CD8-positive, alpha-beta memory T cell (primary cell): ENCODE results near the gene ERN2. TPM values are rescaled to one million over a fixed set of nuclear protein-coding genes. Genes with fewer than 3 reads are reported as not detected.
"Not testable (repeated sequence)": the region's sequence is repeated elsewhere in the genome, so short reads cannot be mapped to it uniquely, and the experiment has no call there.

Source experiments
- CTCF ChIA-PET: fragments of 350-600 bp; sonication (Branson Sonifier 250); formaldehyde crosslinking; loops from one replicate; lab custom pipeline; 2021; ENCODE audit warnings: antibody characterized with exemption; lab: Charles Lee
- POLR2A ChIA-PET: fragments of 350-600 bp; sonication (Branson Sonifier 250); formaldehyde crosslinking; loops from one replicate; lab custom pipeline; 2021; ENCODE audit warnings: antibody characterized with exemption; lab: Charles Lee
- DNase-seq, 5 donors: peaks; one replicate each; pipeline versions ENCODE4 v3.0.0 to v3.0.0-alpha.2; 2020 to 2022; ENCODE audit warnings: mixed read lengths in 1 of 5
- H3K27ac ChIP-seq: one replicate; pipeline ENCODE4 v1.7.0; 2013; ENCODE audit warnings: low read depth, mild to moderate bottlenecking, low read length, moderate library complexity
- H3K27me3 ChIP-seq: 2 replicates; pipeline ENCODE4 v1.7.0; 2013; ENCODE audit warnings: low read length, mild to moderate bottlenecking; ENCODE audit not compliant: insufficient read depth, poor library complexity, severe bottlenecking
- H3K36me3 ChIP-seq: 2 replicates; pipeline ENCODE4 v1.7.0; 2013; ENCODE audit warnings: mild to moderate bottlenecking, low read length, moderate library complexity; ENCODE audit not compliant: insufficient read depth
- H3K4me1 ChIP-seq: 2 replicates; pipeline ENCODE4 v1.7.0; 2013; ENCODE audit warnings: mild to moderate bottlenecking, low read length, moderate library complexity; ENCODE audit not compliant: insufficient read depth
- H3K4me3 ChIP-seq: 2 replicates; pipeline ENCODE4 v1.7.0; 2013; ENCODE audit warnings: mild to moderate bottlenecking, low read length
- H3K9me3 ChIP-seq: 2 replicates; pipeline ENCODE4 v1.7.0; 2013; ENCODE audit warnings: mild to moderate bottlenecking, low read length
- H3K27ac Mint-ChIP-seq, 8 donors: one replicate each; pipeline ENCODE4 v1.8.0; 2020 to 2021; ENCODE audit warnings: mixed read lengths in 8 of 8, mild to moderate bottlenecking in 6 of 8, inconsistent platforms in 3 of 8, moderate library complexity in 3 of 8
- H3K27me3 Mint-ChIP-seq, 2 donors: one replicate each; pipeline ENCODE4 v1.8.0; 2020 to 2021; ENCODE audit warnings: mixed read lengths in 2 of 2, mild to moderate bottlenecking in 1 of 2, moderate library complexity in 1 of 2
- H3K36me3 Mint-ChIP-seq, 3 donors: one replicate each; pipeline ENCODE4 v1.8.0; 2020 to 2021; ENCODE audit warnings: mixed read lengths in 3 of 3, inconsistent platforms in 1 of 3, mild to moderate bottlenecking in 1 of 3
- H3K4me1 Mint-ChIP-seq, 3 donors: one replicate each; pipeline ENCODE4 v1.8.0; 2020 to 2021; ENCODE audit warnings: mixed read lengths in 3 of 3, inconsistent platforms in 1 of 3, mild to moderate bottlenecking in 1 of 3
- H3K4me3 Mint-ChIP-seq, 7 donors: one replicate each; pipeline ENCODE4 v1.8.0; 2020 to 2021; ENCODE audit warnings: mixed read lengths in 7 of 7, mild to moderate bottlenecking in 6 of 7, moderate library complexity in 4 of 7, inconsistent platforms in 2 of 7
- H3K9me3 Mint-ChIP-seq, 5 donors: one replicate each; pipeline ENCODE4 v1.8.0; 2020 to 2022; ENCODE audit warnings: mixed read lengths in 5 of 5, mild to moderate bottlenecking in 3 of 5, moderate library complexity in 2 of 5, inconsistent platforms in 1 of 5
- polyA plus RNA-seq: library from polyadenylated mRNA; unstranded; fragments of 300-500 nt; fragmentation: Illumina TruSeq; gene quantifications from one replicate; pipeline ENCODE4 v1.2.3, GENCODE V29; 2021
- total RNA-seq, 2 experiments: library from RNA; stranded (reverse); gene quantifications; one replicate each; pipeline ENCODE4 v1.2.3, GENCODE V29; 2021

The ERN2 gene
- total and polyA plus RNA-seq, 3 experiments from 2014 or later: not detected

DNA sequence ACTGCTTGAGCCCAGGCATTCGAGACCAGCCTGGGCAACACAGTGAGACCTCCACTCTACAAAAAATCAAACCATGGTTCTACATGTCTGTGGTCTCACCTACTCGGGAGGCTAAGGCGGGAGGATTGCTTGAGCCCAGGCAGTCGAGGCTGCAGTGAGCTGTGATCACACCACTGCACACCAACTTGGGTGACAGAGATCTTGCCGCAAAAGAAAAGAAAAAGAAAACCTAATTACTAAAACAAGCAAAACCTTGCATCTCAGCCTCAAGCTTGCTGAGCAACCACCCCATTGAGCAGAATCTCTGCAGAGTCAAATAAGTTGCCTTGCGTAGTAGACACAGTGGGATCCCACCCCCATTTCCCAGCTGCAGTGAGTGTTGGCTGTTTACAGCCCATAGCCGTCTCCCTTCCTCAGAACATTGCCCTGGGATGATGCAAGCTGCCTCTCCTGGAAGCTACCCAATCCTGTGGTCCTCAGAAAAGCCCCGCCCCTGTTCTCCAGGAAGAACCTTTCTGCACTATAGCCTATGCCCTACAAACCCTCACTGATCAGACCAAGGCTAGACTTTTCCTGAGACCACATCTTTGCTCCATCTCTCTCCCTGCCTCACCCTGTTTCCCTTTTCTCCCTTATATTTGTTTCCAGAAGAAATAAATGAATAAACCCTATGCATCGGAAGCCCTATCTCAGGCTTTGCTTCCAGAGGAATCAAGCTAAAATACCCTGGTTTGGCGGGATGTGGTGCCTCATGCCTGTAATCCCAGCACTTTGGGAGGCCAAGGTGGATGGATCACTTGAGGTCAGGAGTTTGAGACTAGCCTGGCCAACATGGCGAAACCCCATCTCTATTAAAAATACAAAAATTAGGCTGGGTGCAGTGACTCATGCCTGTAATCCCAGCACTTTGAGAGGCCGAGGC lies 16.7 kb upstream of the ERN2 start:
- Histone ChIP-seq H3K27ac (no peak overlapping the region), H3K9me3 (no peaks in the 10 kb centered on the region), H3K4me1 (no peaks in the 10 kb centered on the region), H3K4me3 (no peak overlapping the region), H3K27me3 (no peaks in the 10 kb centered on the region), H3K36me3 (no peaks in the 10 kb centered on the region)
- Mint-ChIP-seq H3K27ac (peak overlapping the region in 1 of 8 donors; percentile 8), H3K27me3 (peaks cover 15 to 27% of the 10 kb centered on the region in 2 donors), H3K36me3 (no peaks in the 10 kb centered on the region), H3K9me3 (no peaks in the 10 kb centered on the region), H3K4me3 (no peak overlapping the region), H3K4me1 (peaks cover 3 to 4% (median 3%) of the 10 kb centered on the region in 3 donors)
- ChIA-PET POLR2A (no interaction called here), CTCF (no interaction called here)
- no peak for DNase-seq

- Histone ChIP-seq H3K36me3 (no peaks in the 10 kb centered on the region), H3K9me3 (no peaks in the 10 kb centered on the region), H3K4me3 (no peak overlapping the region), H3K27ac (no peak overlapping the region), H3K4me1 (no peaks in the 10 kb centered on the region), H3K27me3 (no peaks in the 10 kb centered on the region)
- peaks cover 2 to 6% (median 3%) of the 10 kb centered on the region in 5 donors for H3K9me3 Mint-ChIP-seq
- CTCF ChIA-PET: interaction anchor here (1.0 to 1.3 kb wide), 2 partner anchors 17 to 777 kb away, joined by 3 read pairs; no protein-coding TSS in a partner anchor
- POLR2A ChIA-PET: no interaction called here
- peaks cover 3 to 4% (median 3%) of the 10 kb centered on the region in 3 donors for H3K4me1 Mint-ChIP-seq
- H3K36me3 Mint-ChIP-seq: peaks cover 0 to 6% (median 2%) of the 10 kb centered on the region in 3 donors
- no peak overlapping the region for H3K27ac Mint-ChIP-seq
- DNase-seq: no peak
- peaks cover 22 to 39% of the 10 kb centered on the region in 2 donors for H3K27me3 Mint-ChIP-seq
- H3K4me3 Mint-ChIP-seq: no peak overlapping the region
Observed at GRCh38 chr16:23728112-23728477, 15.1 kb upstream of the ERN2 start.

GRCh38 chr16:23726710-23727109 lies 13.7 kb upstream of the ERN2 start:
- no peak for DNase-seq
- ChIA-PET CTCF (no interaction called here), POLR2A (no interaction called here)
- Histone ChIP-seq H3K27ac (no peak overlapping the region), H3K9me3 (no peaks in the 10 kb centered on the region), H3K4me1 (no peaks in the 10 kb centered on the region), H3K36me3 (no peaks in the 10 kb centered on the region), H3K27me3 (no peaks in the 10 kb centered on the region), H3K4me3 (no peak overlapping the region)
- Mint-ChIP-seq H3K36me3 (peaks cover 0 to 6% (median 3%) of the 10 kb centered on the region in 3 donors), H3K4me3 (no peak overlapping the region), H3K27ac (no peak overlapping the region), H3K27me3 (peaks cover 25 to 39% of the 10 kb centered on the region in 2 donors), H3K9me3 (peaks cover 10 to 18% (median 13%) of the 10 kb centered on the region in 5 donors), H3K4me1 (peaks cover 3 to 4% (median 3%) of the 10 kb centered on the region in 3 donors)

DNA sequence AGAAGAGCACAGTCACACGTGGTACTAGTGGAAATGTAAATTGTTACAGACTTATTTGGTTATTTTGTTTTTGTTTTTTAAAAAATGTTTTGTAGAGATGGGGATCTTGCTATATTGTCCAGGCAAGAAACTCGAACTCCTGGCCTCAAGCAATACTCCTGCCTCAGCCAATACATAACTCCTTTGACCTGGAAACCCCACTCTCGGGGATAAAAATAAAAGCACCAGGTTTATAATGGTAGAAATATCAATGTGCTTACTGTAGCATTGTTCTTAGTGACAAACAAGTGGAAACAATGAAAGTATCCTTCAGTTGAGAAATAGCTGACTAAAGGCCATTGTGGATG lies 11.7 kb upstream of the ERN2 start:
- Histone ChIP-seq H3K9me3 (no peaks in the 10 kb centered on the region), H3K27ac (no peak overlapping the region), H3K27me3 (no peaks in the 10 kb centered on the region), H3K36me3 (no peaks in the 10 kb centered on the region), H3K4me3 (no peak overlapping the region), H3K4me1 (no peaks in the 10 kb centered on the region)
- POLR2A ChIA-PET: no interaction called here
- H3K4me3 Mint-ChIP-seq: no peak overlapping the region
- H3K27me3 Mint-ChIP-seq: peaks cover 24 to 41% of the 10 kb centered on the region in 2 donors
- CTCF ChIA-PET: no interaction called here
- peaks cover 3 to 4% (median 3%) of the 10 kb centered on the region in 3 donors for H3K4me1 Mint-ChIP-seq
- H3K36me3 Mint-ChIP-seq: peaks cover 0 to 9% (median 3%) of the 10 kb centered on the region in 3 donors
- peaks cover 11 to 24% (median 17%) of the 10 kb centered on the region in 5 donors for H3K9me3 Mint-ChIP-seq
- H3K27ac Mint-ChIP-seq: no peak overlapping the region
- no peak for DNase-seq

- H3K4me3 ChIP-seq: no peak overlapping the region
- peaks cover 0 to 9% (median 3%) of the 10 kb centered on the region in 3 donors for H3K36me3 Mint-ChIP-seq
- no peak for DNase-seq
- H3K4me3 Mint-ChIP-seq: no peak overlapping the region
- peaks cover 11 to 24% (median 17%) of the 10 kb centered on the region in 5 donors for H3K9me3 Mint-ChIP-seq
- no peak overlapping the region for H3K27ac Mint-ChIP-seq
- peaks cover 3 to 4% (median 3%) of the 10 kb centered on the region in 3 donors for H3K4me1 Mint-ChIP-seq
- H3K27me3 Mint-ChIP-seq: peaks cover 22 to 37% of the 10 kb centered on the region in 2 donors
- H3K9me3 ChIP-seq: no peaks in the 10 kb centered on the region
- POLR2A ChIA-PET: no interaction called here
- H3K27ac ChIP-seq: no peak overlapping the region
- H3K36me3 ChIP-seq: no peaks in the 10 kb centered on the region
- H3K27me3 ChIP-seq: no peaks in the 10 kb centered on the region
- H3K4me1 ChIP-seq: no peaks in the 10 kb centered on the region
- CTCF ChIA-PET: no interaction called here
Observed at GRCh38 chr16:23724096-23724784, 11.2 kb upstream of the ERN2 start.

GRCh38 chr16:23722613-23723240 lies 9.7 kb upstream of the ERN2 start:
- CTCF ChIA-PET, H3K27ac ChIP-seq, H3K4me3 Mint-ChIP-seq, H3K9me3 ChIP-seq, H3K4me3 ChIP-seq, H3K36me3 ChIP-seq, H3K36me3 Mint-ChIP-seq, H3K27ac Mint-ChIP-seq, POLR2A ChIA-PET, H3K27me3 ChIP-seq, H3K4me1 ChIP-seq, DNase-seq, H3K4me1 Mint-ChIP-seq: not testable (repeated sequence)
- peaks cover 11 to 24% (median 17%) of the 10 kb centered on the region in 5 donors for H3K9me3 Mint-ChIP-seq
- peaks cover 24 to 33% of the 10 kb centered on the region in 2 donors for H3K27me3 Mint-ChIP-seq

DNA sequence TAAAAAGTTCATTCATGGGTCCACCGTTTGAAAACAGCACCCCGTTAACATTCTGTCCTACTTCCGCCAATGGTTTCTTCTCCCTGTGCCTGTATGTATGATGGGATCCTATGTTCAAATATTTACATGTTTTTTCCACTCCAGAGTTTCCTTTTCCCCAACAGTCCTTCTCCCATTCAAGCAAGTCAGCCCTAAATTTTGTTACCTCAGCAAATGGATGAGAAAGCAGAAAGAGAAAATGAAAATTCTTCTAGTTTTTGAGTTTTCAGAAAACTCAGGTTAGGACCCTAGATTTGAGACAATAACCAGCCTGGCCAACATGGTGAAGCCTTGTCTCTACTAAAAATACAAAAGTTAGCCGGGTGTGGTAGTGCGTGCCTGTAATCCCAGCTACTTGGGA lies 3.5 kb upstream of the ERN2 start:
- peaks cover 27 to 50% of the 10 kb centered on the region in 2 donors for H3K27me3 Mint-ChIP-seq
- H3K27ac ChIP-seq: no peak overlapping the region
- H3K4me1 Mint-ChIP-seq: peaks cover 0 to 3% (median 0%) of the 10 kb centered on the region in 3 donors
- H3K9me3 ChIP-seq: no peaks in the 10 kb centered on the region
- H3K36me3 ChIP-seq: no peaks in the 10 kb centered on the region
- no peak overlapping the region for H3K27ac Mint-ChIP-seq
- H3K4me3 Mint-ChIP-seq: no peak overlapping the region
- peaks cover 0 to 3% (median 0%) of the 10 kb centered on the region in 3 donors for H3K36me3 Mint-ChIP-seq
- peaks cover 7% of the 10 kb centered on the region for H3K27me3 ChIP-seq
- H3K4me1 ChIP-seq: no peaks in the 10 kb centered on the region
- ChIA-PET CTCF (no interaction called here), POLR2A (no interaction called here)
- peaks cover 0 to 7% (median 3%) of the 10 kb centered on the region in 5 donors for H3K9me3 Mint-ChIP-seq
- DNase-seq: no peak
- H3K4me3 ChIP-seq: no peak overlapping the region
